GM18498 (cell line): ENCODE data around the gene LRRC8D.

Source experiments
- ATAC-seq: cut with Tn5 transposase; IDR thresholded peaks from one replicate; pipeline ENCODE4 v1.9.1; 2021; ENCODE audit warnings: mild to moderate bottlenecking, moderate library complexity; ENCODE audit not compliant: unreplicated experiment

LRRC8D gene

DNA sequence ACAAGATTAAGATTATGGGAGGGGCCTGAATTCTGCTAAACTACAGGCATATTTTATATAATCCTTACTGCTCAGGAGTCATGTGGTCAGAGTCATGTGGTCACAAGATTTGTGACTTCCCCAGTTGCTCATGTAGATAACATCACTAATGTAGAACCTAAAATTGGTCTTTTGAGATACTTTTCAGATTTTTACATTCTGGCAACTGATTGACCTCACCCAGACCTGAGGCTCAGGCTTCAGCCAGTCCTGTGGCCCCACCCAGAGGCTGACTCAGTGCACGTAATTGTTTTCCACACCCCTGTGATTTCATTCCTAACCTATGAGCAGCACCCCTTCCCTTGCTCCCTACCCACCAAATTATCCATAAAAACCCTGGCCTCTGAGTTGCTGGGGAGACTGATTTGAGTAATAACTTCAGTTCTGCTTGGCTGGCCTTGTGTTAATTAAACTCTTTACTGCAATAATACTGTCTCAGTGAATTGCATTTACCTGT lies 132.3 kb downstream of the LRRC8D start:
- ATAC-seq: peak; percentile 51

DNA sequence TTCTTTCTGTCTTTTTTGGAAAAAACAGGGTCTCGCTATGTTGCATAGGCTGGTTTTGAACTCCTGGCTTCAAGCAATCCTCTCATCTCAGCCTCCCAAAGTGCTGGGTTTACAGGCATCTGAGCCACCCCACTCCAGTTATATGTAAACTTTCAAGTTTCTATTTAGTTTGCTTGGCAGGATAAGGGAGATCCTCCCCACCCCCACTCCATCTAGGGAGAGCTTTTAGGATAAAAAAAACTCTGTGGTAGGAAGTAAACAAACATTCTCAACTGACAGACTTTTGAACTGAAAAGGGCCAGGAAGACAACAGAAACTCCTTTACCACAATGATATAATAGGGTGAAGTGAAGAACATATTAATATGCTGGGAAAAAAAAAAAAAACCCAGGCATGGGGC lies 133.1 kb downstream of the LRRC8D start:
- ATAC-seq: no peak

DNA sequence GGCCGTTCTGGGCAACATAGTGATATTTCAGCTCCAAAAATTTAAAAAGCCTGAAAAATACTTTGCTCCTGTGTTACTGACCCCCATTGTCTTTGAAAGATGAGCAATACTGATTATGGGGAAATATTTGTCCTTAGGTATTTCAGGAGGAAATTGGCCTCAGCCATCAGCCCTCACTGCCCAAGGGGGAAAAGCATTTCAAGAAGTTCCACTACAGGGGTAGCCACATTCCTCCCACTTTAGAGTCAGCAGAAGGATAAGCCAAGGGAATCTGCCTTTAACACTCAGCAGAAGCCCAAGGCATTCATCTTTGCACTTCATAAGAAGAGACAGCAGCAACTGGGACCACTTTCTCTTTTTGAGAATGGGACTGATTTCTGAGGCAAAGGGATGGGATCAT lies 133.6 kb downstream of the LRRC8D start:
- no peak for ATAC-seq

DNA sequence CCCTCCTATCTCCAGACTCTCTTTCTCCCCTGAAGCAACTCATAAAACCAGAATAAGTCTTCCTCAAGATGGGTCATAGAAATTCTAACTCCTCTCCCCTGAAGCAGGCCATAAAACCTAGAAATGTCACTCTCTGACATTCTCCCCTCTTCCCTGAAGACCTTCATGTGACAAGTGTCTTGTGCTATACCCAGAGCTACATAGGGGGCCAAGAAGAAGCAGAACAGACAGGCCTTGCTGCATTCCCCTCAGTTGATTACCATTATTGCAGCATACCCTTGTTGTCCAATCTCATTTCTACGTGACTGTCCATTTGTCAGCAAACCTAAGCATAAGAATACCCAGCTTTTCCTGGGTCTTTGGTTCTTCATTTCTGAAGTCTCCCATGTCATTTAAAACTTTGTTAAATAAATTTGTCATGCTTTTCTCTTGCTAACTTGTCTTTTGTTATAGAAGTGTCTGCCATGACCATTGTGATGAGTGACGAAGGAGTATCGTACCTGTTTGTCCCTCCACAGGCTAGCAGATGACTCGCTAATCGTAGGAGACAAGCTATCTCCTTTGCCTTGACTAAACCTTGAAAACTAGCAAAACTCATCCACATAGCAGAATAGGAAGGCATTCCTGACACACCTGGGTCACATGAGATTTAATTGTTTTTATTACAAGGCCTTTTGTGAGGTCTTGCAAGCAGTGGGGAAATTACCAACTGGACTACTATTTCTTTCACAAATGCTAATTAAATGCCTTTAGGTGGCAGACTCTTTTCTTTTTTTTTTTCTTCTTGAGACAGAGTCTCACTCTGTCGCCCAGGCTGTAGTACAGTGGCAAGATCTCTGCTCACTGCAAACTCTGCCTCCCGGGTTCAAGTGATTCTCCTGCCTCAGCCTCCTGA lies 134.7 kb downstream of the LRRC8D start:
- no peak for ATAC-seq

DNA sequence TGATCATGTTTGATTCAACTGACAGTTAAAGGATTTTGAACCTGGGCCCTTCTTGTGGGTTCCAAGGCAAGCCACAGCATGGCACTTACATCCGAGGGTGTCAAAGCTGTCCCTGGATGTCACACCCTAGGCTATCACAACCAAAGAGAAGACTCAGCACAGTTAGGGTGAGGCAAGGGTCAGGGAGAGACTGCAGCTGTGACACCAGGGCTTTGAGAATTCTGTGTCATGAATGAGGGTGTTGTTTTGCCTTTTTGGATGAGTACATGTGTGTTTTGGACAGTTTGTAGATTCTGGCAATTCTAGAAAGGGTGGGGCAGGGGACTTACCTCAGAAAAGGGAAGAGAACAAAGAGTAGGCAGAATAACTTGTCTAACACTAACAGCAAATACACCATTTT lies 136.3 kb downstream of the LRRC8D start:
- peak; percentile 38 for ATAC-seq

DNA sequence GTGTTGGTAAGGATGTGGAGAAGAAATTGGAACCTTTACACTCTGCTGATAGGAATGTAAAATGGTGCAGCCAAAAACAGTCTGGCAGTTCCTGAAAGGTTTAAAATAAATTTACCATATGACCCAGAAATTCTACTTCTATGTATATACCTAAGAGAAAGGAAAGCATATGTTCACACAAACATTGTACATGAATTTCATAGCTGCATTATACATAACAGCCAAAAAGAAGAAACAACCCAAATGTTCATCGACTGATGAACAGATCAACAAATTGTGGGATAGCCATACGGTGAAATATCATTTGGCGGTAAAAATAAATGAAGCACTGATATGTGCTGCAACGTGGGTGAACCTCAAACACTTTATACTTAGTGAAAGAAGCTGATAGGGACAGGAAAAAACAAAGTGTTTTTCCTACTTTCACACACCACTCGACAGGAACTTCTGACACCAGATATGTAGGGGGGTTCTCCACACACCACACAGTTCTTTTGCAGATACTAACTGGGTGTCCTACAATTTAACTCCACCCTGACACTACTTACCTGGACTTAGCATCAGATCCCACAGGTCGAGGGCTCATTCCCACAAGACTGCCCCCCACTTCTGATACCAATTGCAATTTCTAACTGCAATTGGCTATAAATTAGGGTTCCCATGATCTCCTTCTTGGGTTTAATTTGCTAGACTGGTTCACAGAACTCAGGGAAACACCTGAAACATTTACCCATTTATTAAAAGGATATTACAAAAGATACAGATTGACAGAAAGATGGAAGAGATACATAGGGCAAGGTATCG lies 138.2 kb downstream of the LRRC8D start:
- ATAC-seq: no peak

DNA sequence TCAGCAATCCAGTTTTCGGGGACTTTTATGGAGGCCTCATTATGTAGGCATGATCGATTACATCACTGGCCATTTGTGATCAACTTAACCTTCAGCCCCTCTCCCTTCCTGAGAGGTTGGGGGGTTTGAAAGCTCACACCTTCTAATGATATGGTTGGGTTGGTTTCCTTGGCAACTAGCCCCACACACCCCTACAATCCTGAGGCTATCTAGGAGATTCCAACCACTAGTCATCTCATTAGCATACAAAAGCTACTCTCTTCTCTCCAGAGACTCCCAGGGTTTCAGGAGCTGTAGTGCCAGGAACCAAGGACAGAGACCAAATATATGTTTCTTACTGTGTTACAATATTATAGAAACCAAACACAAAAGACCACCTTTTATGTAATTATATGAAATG lies 138.9 kb downstream of the LRRC8D start:
- no peak for ATAC-seq

- no peak for ATAC-seq
Measured at GRCh38 chr1:89962024-89962741, 141.4 kb downstream of the LRRC8D start.

DNA sequence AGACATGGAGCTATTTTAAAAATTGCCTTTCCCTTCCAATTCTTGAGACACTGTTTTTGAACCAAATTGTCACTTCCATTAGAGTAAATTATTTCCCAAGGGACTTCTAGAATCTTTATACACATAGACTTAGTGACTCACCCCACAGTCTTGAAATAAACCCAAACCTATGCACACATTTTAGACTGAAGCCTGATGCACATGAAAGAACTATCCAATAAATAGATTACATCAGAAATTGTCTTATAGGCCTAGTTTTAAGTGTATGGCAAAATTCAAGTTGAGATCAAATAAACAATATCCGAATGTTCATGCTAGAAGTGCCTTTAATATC lies 141.9 kb downstream of the LRRC8D start:
- ATAC-seq: no peak

DNA sequence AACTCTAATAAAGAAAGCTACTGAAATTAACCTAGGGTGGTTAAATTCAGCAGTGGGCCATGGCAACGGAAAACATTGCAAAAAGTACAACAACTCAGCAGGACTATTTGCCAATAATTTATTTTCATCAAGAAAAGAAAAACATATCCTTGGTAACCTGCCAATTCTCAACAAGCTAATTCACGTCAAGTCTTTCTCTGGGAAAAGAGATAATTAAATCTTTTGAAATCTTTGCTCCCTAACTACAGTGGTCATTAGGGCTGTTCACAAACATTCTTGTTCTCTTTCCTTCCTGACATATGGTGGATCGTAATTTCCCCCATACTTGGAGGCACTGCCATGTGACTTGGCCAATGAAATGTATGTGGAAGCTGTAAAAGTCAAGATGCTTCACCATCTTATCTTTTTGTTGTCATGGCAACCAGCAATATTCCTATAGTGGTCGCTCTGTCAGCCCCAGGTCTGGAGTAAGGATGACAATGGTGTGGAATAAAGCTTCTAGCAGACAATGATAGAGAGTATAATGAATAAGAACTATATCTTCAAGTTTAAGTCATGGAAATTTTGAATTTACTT lies 144.4 kb downstream of the LRRC8D start:
- ATAC-seq: no peak

DNA sequence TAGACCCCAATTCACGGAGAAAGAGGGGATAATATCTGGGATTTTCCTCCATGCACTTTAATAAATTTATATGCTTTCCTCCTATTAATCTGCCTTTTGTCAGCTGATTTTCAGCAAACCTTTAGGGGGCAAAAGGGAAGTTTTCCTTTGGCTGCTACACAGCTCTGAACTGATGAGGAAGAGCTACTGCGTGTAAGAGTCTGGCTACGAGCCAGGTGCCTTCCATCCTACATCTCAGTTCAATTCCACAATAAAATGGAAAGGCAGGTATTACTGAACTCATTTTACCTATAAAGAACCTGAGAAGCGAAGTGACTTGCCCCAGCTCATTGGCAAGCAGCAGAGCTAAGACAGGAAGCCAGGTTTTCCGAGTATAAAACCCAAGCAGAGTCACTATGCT lies 145.8 kb downstream of the LRRC8D start:
- ATAC-seq: no peak

- peak; percentile 72 for ATAC-seq
Measured at GRCh38 chr1:89971600-89971999, 150.8 kb downstream of the LRRC8D start.

GRCh38 chr1:89972024-89972423 lies 151.2 kb downstream of the LRRC8D start:
- no peak for ATAC-seq

DNA sequence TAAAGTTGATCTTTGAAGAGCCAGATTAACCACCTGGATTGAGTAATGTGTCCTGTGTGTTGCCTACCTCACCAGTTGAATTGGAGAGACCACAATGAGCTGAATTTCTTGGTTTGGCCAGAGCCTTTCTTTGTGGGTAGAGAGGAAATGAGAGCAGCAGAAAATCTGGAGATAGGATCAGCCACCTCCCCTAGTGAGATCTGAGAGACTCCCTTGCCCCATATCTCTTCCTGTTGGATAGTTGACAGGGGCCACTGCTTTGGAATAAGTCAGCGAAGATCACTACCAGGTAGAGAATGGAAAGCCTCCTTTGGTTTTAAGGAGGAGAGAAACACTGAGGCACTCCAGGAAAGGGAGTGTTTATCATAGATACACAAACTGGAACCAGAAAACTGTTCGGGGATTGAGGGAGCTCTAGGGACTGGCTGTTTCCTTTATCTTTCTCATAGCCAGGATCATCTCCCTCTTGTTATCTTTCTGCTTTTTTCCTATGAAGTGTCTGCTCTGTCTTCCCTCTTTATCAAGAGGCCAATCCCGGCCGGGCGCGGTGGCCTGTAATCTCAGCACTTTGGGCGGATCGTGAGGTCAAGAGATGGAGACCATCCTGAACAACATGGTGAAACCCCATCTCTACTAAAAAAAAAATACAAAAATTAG lies 152.8 kb downstream of the LRRC8D start:
- no peak for ATAC-seq

GRCh38 chr1:89974256-89974655 lies 153.4 kb downstream of the LRRC8D start:
- no peak for ATAC-seq

DNA sequence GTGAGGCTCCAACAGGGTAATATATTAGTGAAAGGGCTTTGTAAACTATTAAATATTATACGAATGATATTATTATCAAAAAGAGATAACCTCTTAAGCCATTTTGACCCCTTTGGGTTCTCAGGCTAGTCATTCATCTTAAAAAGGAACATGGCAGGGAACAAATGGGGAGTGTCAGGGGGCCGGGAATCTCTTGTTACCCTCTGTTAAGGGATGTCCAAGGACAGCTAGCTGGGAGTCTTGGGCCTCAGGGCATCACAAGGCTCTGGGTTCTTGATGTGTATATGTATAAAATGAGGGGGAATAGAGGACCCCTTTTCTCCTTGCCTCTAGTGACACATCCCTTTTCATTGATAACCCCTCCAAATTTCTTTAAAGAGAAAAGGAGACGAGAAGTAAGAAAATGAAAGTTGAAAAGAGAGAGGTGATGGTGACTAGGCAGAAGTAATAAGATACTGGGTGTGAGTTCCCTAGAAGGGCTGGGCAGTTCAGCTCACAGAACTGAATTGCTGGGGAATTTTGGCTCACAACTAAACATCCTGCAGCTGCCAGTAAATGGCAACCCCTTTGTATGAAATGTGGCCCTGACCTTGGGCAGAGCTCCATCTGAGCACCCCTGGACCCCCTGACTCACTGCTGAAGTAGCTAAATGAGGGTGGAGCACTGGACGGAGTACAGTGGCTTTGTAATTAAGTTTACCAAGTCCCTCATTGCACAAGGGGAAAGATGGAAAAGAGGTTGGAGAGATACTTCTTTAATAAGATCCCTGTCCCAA lies 154.1 kb downstream of the LRRC8D start:
- no peak for ATAC-seq

GRCh38 chr1:89975540-89976125 lies 154.8 kb downstream of the LRRC8D start:
- ATAC-seq: no peak

DNA sequence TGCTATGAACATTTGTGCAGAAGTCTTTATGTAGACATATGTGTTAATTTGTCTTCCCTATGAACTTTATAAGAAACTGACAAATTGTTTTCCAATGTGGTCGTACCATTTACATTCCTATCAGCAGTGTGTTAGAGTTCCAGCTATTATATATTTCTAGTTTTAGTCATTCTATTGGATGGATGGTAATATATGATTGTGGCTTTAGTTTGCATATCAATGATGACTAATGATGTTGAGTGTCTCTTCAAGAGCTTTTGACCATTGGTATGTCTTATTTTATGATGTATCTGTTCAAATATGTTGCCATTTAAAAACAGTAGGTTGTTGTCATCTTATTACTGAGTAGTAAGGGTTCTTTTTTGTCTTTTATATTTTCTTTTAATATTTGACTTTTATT lies 157.9 kb downstream of the LRRC8D start:
- ATAC-seq: no peak

DNA sequence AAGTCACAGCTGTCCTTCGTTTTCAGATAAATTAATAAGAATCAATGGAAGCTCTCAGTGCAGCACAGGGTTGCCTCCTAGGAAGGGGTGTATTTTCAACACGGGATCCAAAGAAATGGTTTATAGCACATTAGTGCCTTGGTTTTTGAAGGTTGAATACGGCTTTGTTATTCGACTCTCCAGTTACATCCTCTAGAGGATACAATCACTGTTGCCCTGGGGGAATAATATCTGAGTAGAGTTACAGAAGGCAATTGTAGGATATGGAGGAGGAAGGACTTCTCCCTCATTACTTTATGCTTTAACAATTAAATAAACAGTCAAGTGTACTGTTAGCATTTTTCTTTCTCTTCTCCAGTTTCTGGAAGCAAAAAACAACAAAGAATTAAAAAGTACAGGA lies 159.8 kb downstream of the LRRC8D start:
- ATAC-seq: no peak
